ENCODE results near the gene C19orf81. TPM values are rescaled to one million over a fixed set of nuclear protein-coding genes. Genes with fewer than 3 reads are reported as not detected.

C19orf81 gene
- total and polyA plus RNA-seq, 2 donors (not counting 3 experiments of a cell fraction or from before 2014, with no cell fraction given), result 0.79 to 2.5 TPM

- H3K27ac ChIP-seq (ENCODE audit: insufficient read depth, low read depth, low read length), result no peak overlapping the region
- no TSS peak for BruUV-seq (replicated peaks)
- H3K9ac ChIP-seq (replicated peaks; ENCODE audit: extremely low read depth, insufficient read depth, low read length), result no peak overlapping the region
- POLR2A ChIA-PET, result no interaction called here
- CTCF ChIA-PET, result no interaction called here
- H3K4me2 ChIP-seq (ENCODE audit: insufficient read depth, low read length), result no peak overlapping the region
- H3K4me1 ChIP-seq (ENCODE audit: control insufficient read depth, extremely low read depth, insufficient read depth, low read length), result peaks cover 7% of the 10 kb centered on the region
- no peaks in the 10 kb centered on the region for H3K9me3 ChIP-seq (replicated peaks; ENCODE audit: control insufficient read depth, insufficient read depth, low read length)
- no peaks in the 10 kb centered on the region for H3K36me3 ChIP-seq (ENCODE audit: control insufficient read depth in 2 of 2, extremely low read depth in 1 of 2, insufficient read depth in 2 of 2, low read length in 2 of 2)
- H3K27me3 ChIP-seq (ENCODE audit: control insufficient read depth in 2 of 2, insufficient read depth in 2 of 2, low read length in 2 of 2), result peaks cover 9 to 27% of the 10 kb centered on the region in 2 experiments
- FAIRE-seq (no peak), DNase-seq (ENCODE audit: low read depth, low spot score) (no peak)
- H3K4me3 ChIP-seq (replicated peaks in 1 of 3; ENCODE audit: insufficient read depth in 1 of 3, low read depth in 1 of 3, low read length in 3 of 3), result no peak overlapping the region
- no peaks in the 10 kb centered on the region for H4K20me1 ChIP-seq (replicated peaks; ENCODE audit: control insufficient read depth, extremely low read depth, insufficient read depth, low read length)
- no peaks in the 10 kb centered on the region for H3K79me2 ChIP-seq (ENCODE audit: control insufficient read depth, insufficient read depth, low read length)
- TF ChIP-seq GATA2 (IDR thresholded peaks at IDR 0.05; ENCODE audit: insufficient read depth, insufficient read length, low read depth, low read length), result no peak
- TF ChIP-seq CTCF (IDR thresholded peaks at IDR 0.05; ENCODE audit: extremely low read depth in 1 of 2, insufficient read depth in 1 of 2, low read depth in 1 of 2, low read length in 2 of 2), result peak in 1 of 2 donors; percentile 20
- TF ChIP-seq MAX (IDR thresholded peaks at IDR 0.05; ENCODE audit: insufficient read depth, insufficient read length), result no peak
- dilution Hi-C loops (cut with MboI; ENCODE audit: extremely low pct_ligation_motif_present, low sequenced_read_pairs) (no loop called here), intact Hi-C loops (cut with micrococcal nuclease) (no loop called here)
- H2AFZ ChIP-seq (ENCODE audit: low read depth, low read length), result no peak overlapping the region
- no peaks in the 10 kb centered on the region for H3K9me1 ChIP-seq (replicated peaks; ENCODE audit: control insufficient read depth, extremely low read depth, insufficient read depth, low read length)
Measured at GRCh38 chr19:50663482-50663790, 14.2 kb downstream of the C19orf81 start.

- Histone ChIP-seq H3K27ac (ENCODE audit: insufficient read depth, low read depth, low read length) (no peak overlapping the region), H3K9me1 (replicated peaks; ENCODE audit: control insufficient read depth, extremely low read depth, insufficient read depth, low read length) (no peaks in the 10 kb centered on the region), H3K4me1 (ENCODE audit: control insufficient read depth, extremely low read depth, insufficient read depth, low read length) (peaks cover under 1% of the 10 kb centered on the region), H3K27me3 (ENCODE audit: control insufficient read depth in 2 of 2, insufficient read depth in 2 of 2, low read length in 2 of 2) (peaks cover 12 to 32% of the 10 kb centered on the region in 2 experiments), H4K20me1 (replicated peaks; ENCODE audit: control insufficient read depth, extremely low read depth, insufficient read depth, low read length) (no peaks in the 10 kb centered on the region), H3K4me3 (replicated peaks in 1 of 3; ENCODE audit: insufficient read depth in 1 of 3, low read depth in 1 of 3, low read length in 3 of 3) (no peak overlapping the region), H3K79me2 (ENCODE audit: control insufficient read depth, insufficient read depth, low read length) (no peaks in the 10 kb centered on the region), H3K36me3 (ENCODE audit: control insufficient read depth in 2 of 2, extremely low read depth in 1 of 2, insufficient read depth in 2 of 2, low read length in 2 of 2) (no peaks in the 10 kb centered on the region), H3K4me2 (ENCODE audit: insufficient read depth, low read length) (no peak overlapping the region), H3K9me3 (replicated peaks; ENCODE audit: control insufficient read depth, insufficient read depth, low read length) (no peaks in the 10 kb centered on the region), H3K9ac (replicated peaks; ENCODE audit: extremely low read depth, insufficient read depth, low read length) (no peak overlapping the region), H2AFZ (ENCODE audit: low read depth, low read length) (no peak overlapping the region)
- FAIRE-seq (no peak), DNase-seq (ENCODE audit: low read depth, low spot score) (no peak)
- TF ChIP-seq MYC (IDR thresholded peaks at IDR 0.05; ENCODE audit: low read depth, low read length), result no peak
- no peak for TF ChIP-seq GATA2 (IDR thresholded peaks at IDR 0.05; ENCODE audit: insufficient read depth, insufficient read length, low read depth, low read length)
- POLR2A ChIA-PET, result no interaction called here
- dilution Hi-C loops (cut with MboI; ENCODE audit: extremely low pct_ligation_motif_present, low sequenced_read_pairs) (no loop called here), intact Hi-C loops (cut with micrococcal nuclease) (no loop called here)
- CTCF ChIA-PET, result interaction anchor here (0.8 to 1.2 kb wide), 2 partner anchors 108 to 120 kb away, joined by 4 read pairs; no protein-coding TSS in a partner anchor
- BruUV-seq (replicated peaks), result no TSS peak
Measured at GRCh38 chr19:50664204-50664603, 15.0 kb downstream of the C19orf81 start.

Data from endothelial cell of umbilical vein (primary cell).